ENCODE results near the gene TMEM86A. TPM values are rescaled to one million over a fixed set of nuclear protein-coding genes. Genes with fewer than 3 reads are reported as not detected.
A peak's percentile ranks its signal among the peaks of the same experiment; 100 is the strongest.

The TMEM86A gene
- total RNA-seq, 4 donors from 2014 or later = 17.1 to 57.0 (median 41.1) TPM

- WGBS = 58% methylated on average over 10 of the region's 10 CpGs
- Histone ChIP-seq H3K27ac (no peak overlapping the region), H3K9me3 (no peaks in the 10 kb centered on the region), H3K4me1 (peaks cover 6% of the 10 kb centered on the region), H3K4me3 (no peak overlapping the region), H3K36me3 (no peaks in the 10 kb centered on the region), H3K27me3 (no peaks in the 10 kb centered on the region)
- DNase-seq (ENCODE audit: low spot score in 2 of 2) = no peak
- peak in 1 of 2 donors; percentile 80 for TF ChIP-seq CTCF (IDR thresholded peaks at IDR 0.05)
- no peak for TF ChIP-seq POLR2A (IDR thresholded peaks at IDR 0.05)
- no peak for TF ChIP-seq POLR2AphosphoS5 (IDR thresholded peaks at IDR 0.05)
- TF ChIP-seq EP300 (IDR thresholded peaks at IDR 0.05) = no peak
Measured at GRCh38 chr11:18727479-18728236, 29.1 kb downstream of the TMEM86A start.

GRCh38 chr11:18728658-18729057, 30.1 kb downstream of the TMEM86A start:
- Histone ChIP-seq H3K27me3 (no peaks in the 10 kb centered on the region), H3K4me1 (peaks cover 6% of the 10 kb centered on the region), H3K27ac (no peak overlapping the region), H3K9me3 (no peaks in the 10 kb centered on the region), H3K36me3 (no peaks in the 10 kb centered on the region), H3K4me3 (no peak overlapping the region)
- TF ChIP-seq CTCF (IDR thresholded peaks at IDR 0.05) (no peak), EP300 (IDR thresholded peaks at IDR 0.05) (no peak), POLR2AphosphoS5 (IDR thresholded peaks at IDR 0.05) (no peak), POLR2A (IDR thresholded peaks at IDR 0.05) (no peak)
- no peak for DNase-seq (ENCODE audit: low spot score in 2 of 2)
- 91% methylated on average over 12 of the region's 13 CpGs for WGBS

- H3K4me1 ChIP-seq = peaks cover 6% of the 10 kb centered on the region
- TF ChIP-seq POLR2A (IDR thresholded peaks at IDR 0.05) = no peak
- no peak for TF ChIP-seq CTCF (IDR thresholded peaks at IDR 0.05)
- no peak for TF ChIP-seq EP300 (IDR thresholded peaks at IDR 0.05)
- no peak for TF ChIP-seq POLR2AphosphoS5 (IDR thresholded peaks at IDR 0.05)
- H3K27ac ChIP-seq = no peak overlapping the region
- H3K4me3 ChIP-seq = no peak overlapping the region
- 83% methylated on average over 12 of the region's 16 CpGs for WGBS
- H3K27me3 ChIP-seq = no peaks in the 10 kb centered on the region
- no peaks in the 10 kb centered on the region for H3K36me3 ChIP-seq
- H3K9me3 ChIP-seq = no peaks in the 10 kb centered on the region
- DNase-seq (ENCODE audit: low spot score in 2 of 2) = no peak
Measured at GRCh38 chr11:18729426-18729825, 30.8 kb downstream of the TMEM86A start.

GRCh38 chr11:18730020-18730419, 31.4 kb downstream of the TMEM86A start:
- H3K27me3 ChIP-seq = no peaks in the 10 kb centered on the region
- no peaks in the 10 kb centered on the region for H3K36me3 ChIP-seq
- H3K27ac ChIP-seq = no peak overlapping the region
- H3K9me3 ChIP-seq = no peaks in the 10 kb centered on the region
- DNase-seq (ENCODE audit: low spot score in 2 of 2) = no peak
- 89% methylated on average over 9 of the region's 9 CpGs for WGBS
- H3K4me3 ChIP-seq = no peak overlapping the region
- TF ChIP-seq CTCF (IDR thresholded peaks at IDR 0.05) (no peak), POLR2A (IDR thresholded peaks at IDR 0.05) (no peak), POLR2AphosphoS5 (IDR thresholded peaks at IDR 0.05) (no peak), EP300 (IDR thresholded peaks at IDR 0.05) (no peak)
- peaks cover 6% of the 10 kb centered on the region for H3K4me1 ChIP-seq

- no peaks in the 10 kb centered on the region for H3K9me3 ChIP-seq
- DNase-seq (ENCODE audit: low spot score in 2 of 2) = no peak
- no peak overlapping the region for H3K27ac ChIP-seq
- TF ChIP-seq POLR2AphosphoS5 (IDR thresholded peaks at IDR 0.05) = no peak
- no peak for TF ChIP-seq CTCF (IDR thresholded peaks at IDR 0.05)
- no peak for TF ChIP-seq POLR2A (IDR thresholded peaks at IDR 0.05)
- no peak for TF ChIP-seq EP300 (IDR thresholded peaks at IDR 0.05)
- H3K36me3 ChIP-seq = no peaks in the 10 kb centered on the region
- no peaks in the 10 kb centered on the region for H3K27me3 ChIP-seq
- peaks cover 6% of the 10 kb centered on the region for H3K4me1 ChIP-seq
- WGBS = 90% methylated on average over 2 of the region's 2 CpGs
- no peak overlapping the region for H3K4me3 ChIP-seq
Measured at GRCh38 chr11:18731441-18731840, 32.9 kb downstream of the TMEM86A start.

Data from suprapubic skin (tissue), 4 donors.